GM12865 (cell line): ENCODE data around the gene CHPF.
A peak's percentile ranks its signal among the peaks of the same experiment; 100 is the strongest.

Source experiments
- DNase-seq: peaks from one replicate; pipeline ENCODE4 v3.0.0; 2010; ENCODE audit warnings: low read depth
- H3K4me3 ChIP-seq: 2 replicates; pipeline ENCODE4 v1.5.1; 2011; ENCODE audit warnings: mild to moderate bottlenecking, low read depth, low read length, control low read depth
- TF ChIP-seq, protein P1 (sequence below): IDR thresholded peaks from 2 replicates; pipeline ENCODE4 v1.5.1; 2011; ENCODE audit warnings: low read length, control low read depth, low read depth, inconsistent platforms; ENCODE audit not compliant: insufficient read depth; ENCODE audit errors: missing control alignments

The CHPF gene

DNA sequence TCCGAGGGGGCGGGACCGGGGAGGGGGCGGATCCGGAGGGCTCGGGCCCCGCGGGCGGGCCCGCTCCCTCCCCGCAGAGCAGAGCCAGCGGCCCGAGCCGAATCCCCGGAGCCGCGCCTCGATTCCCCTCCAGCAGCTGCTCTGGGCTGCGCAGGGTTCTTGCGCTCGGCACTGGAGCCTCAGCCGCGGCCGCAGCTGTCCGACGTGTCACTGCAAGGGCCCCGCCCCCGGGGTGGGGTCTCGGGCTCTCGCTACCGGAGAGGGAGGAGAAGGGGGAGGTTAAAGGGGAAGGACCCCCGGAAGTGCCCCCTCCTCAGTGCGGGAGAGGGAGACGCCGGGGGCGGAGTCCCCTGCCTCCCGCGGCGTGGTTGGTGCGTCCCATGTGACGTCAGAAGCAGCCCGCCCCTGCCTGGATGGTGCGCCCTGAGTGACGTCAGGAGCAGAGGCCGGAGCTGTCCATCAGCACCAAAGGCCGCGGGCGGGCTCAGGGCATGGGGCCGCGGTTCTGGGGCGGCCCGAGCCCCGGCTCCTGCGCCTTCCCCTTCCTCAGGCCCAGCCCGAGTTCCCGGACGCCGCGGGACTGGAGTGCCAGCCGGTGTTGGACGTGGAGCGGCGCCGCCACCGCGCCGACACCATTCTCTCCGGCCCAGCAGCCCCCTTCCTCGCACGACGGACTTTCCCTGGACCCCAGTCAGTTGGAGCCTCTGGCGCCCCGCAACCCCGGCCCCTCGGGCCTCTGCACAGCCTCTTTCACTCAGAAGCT is at the start of gene CHPF, which contains the start of gene TMEM198:
Gene CHPF, minus strand, starts transcription at position 214 of the 763 bp plus-strand sequence. CDS start 271 bp downstream, outside the sequence.
Gene TMEM198, plus strand, starts transcription at position 433 of the 763 bp plus-strand sequence. CDS start 700 bp downstream, outside the sequence.
- DNase-seq = peak; percentile 97
- H3K4me3 ChIP-seq = peak within 1 kb of the TSS; percentile 81
- TF ChIP-seq, protein P1, sequence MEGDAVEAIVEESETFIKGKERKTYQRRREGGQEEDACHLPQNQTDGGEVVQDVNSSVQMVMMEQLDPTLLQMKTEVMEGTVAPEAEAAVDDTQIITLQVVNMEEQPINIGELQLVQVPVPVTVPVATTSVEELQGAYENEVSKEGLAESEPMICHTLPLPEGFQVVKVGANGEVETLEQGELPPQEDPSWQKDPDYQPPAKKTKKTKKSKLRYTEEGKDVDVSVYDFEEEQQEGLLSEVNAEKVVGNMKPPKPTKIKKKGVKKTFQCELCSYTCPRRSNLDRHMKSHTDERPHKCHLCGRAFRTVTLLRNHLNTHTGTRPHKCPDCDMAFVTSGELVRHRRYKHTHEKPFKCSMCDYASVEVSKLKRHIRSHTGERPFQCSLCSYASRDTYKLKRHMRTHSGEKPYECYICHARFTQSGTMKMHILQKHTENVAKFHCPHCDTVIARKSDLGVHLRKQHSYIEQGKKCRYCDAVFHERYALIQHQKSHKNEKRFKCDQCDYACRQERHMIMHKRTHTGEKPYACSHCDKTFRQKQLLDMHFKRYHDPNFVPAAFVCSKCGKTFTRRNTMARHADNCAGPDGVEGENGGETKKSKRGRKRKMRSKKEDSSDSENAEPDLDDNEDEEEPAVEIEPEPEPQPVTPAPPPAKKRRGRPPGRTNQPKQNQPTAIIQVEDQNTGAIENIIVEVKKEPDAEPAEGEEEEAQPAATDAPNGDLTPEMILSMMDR = no peak

DNA sequence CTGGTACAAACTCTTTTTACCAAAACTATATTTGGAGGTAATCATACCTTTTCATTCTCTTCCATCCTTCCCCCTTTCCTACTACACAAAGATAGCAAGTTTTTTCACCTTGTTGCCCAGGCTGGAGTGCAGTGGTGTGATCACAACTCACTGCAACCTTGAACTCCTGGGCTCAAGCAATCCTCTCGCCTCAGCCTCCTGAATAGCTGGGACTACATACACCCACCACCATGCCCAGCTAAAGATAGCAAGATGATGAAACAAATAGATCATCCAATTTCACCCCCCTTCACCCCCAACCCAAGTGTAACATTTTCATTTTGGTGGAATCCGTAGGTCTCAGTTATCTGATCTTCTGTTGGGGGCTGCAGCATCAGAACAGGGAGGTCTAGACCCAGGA is 49.5 kb upstream of the CHPF start:
- H3K4me3 ChIP-seq = no peak overlapping the region
- TF ChIP-seq, protein P1 = no peak
- DNase-seq = no peak

DNA sequence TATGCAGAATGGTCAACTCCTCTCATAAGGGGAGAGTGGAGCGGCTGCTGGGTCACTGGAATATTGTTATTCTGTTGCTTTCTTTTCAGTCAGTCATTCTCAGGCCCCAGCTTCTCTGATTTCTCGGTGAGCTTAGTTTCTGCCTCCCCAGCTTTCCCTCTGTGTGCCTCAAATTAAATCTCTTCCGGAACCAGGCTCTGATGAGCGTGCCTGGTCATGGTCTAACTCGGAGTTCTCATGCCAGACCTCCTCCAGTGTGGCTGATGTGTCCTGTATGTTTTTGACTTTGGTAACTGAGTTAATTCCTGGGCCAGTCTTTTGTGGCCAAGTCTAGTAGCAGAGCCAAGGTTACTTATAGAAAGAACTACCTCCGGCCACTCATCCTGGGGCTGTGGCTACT is 49.1 kb upstream of the CHPF start:
- TF ChIP-seq, protein P1 = no peak
- DNase-seq = no peak
- no peak overlapping the region for H3K4me3 ChIP-seq

DNA sequence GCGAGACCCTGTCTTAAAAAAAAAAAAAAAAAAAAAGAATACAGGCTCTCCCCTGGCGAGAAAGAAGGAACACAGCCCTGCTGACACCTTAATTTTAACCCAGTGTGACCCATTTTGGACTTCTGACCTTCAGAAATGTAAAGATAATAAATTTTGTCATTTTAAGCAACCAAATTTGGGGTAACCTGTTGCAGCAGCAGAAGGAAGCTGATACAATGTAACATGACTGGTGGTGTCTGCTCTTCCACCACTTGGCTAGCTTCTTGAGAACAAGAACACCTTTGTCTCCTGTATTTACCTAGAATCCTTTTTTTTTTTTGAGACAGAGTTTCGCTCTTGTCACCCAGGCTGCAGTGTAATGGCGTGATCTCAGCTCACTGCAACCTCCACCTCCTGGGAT is 47.5 kb upstream of the CHPF start:
- no peak for DNase-seq
- no peak overlapping the region for H3K4me3 ChIP-seq
- TF ChIP-seq, protein P1 = no peak

- no peak overlapping the region for H3K4me3 ChIP-seq
- no peak for DNase-seq
- TF ChIP-seq, protein P1 = no peak
Observed at GRCh38 chr2:219581346-219581745, 37.7 kb upstream of the CHPF start.

DNA sequence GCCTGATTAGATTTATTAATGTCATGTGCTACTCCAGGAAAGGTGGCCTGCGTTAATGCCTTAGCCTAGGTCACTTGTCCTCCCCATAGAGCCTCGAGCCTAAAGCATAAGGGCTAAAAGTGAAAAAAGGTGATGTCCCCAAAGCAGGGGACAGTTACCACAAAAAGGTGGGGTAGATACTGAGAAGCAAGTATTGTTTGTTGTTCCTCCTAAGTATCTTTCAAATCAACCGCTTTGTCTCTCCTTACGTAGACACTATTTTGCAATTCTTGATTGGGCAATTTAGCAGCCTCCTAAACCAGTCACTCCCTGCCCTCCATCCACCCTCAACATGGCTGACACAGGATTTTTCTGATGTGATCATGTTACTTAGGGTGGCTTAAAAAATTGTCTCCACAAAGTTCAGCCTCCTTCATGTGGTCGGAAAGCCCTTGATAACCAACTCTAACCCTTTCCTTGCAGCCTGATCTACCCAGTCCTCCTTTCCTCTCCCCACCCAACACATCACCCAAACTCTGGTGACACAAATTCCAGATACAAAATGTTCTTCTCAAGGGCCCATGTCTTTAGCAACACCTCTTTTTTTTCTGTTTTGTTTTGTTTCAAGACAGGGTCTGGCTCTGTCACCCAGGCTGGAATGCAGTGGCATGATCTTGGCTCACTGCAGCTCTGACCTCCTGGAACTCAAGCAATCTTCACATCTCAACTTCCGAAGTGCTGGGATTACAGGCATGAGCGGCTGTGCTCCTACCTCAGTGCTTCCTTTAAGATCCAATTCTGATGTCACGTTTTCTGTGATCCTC is 35.4 kb upstream of the CHPF start:
- DNase-seq = no peak
- TF ChIP-seq, protein P1 = no peak
- H3K4me3 ChIP-seq = no peak overlapping the region
